GM21737 (cell line): ENCODE data around the gene CYB5RL.
"Not testable (repeated sequence)": the region's sequence is repeated elsewhere in the genome, so short reads cannot be mapped to it uniquely, and the experiment has no call there.

Experiments used
- ATAC-seq: cut with Tn5 transposase; IDR thresholded peaks from one replicate; pipeline ENCODE4 v1.9.1; 2021; ENCODE audit warnings: mild to moderate bottlenecking, moderate library complexity; ENCODE audit not compliant: unreplicated experiment

The CYB5RL gene

GRCh38 chr1:54191525-54191924 is 8.3 kb downstream of the CYB5RL start:
- ATAC-seq = no peak

- ATAC-seq = no peak
Measured at GRCh38 chr1:54190526-54190925, 9.3 kb downstream of the CYB5RL start.

- ATAC-seq = no peak
Measured at GRCh38 chr1:54188291-54188690, 11.5 kb downstream of the CYB5RL start.

- ATAC-seq = no peak
Measured at GRCh38 chr1:54186056-54186455, 13.8 kb downstream of the CYB5RL start.

GRCh38 chr1:54180701-54181360 is 19.0 kb downstream of the CYB5RL start:
- ATAC-seq = no peak

- no peak for ATAC-seq
Measured at GRCh38 chr1:54178296-54179070, 21.3 kb downstream of the CYB5RL start.

GRCh38 chr1:54177726-54178125 is 22.1 kb downstream of the CYB5RL start:
- no peak for ATAC-seq

- no peak for ATAC-seq
Measured at GRCh38 chr1:54176621-54177327, 23.1 kb downstream of the CYB5RL start.

- no peak for ATAC-seq
Measured at GRCh38 chr1:54174106-54174505, 25.7 kb downstream of the CYB5RL start.

GRCh38 chr1:54173681-54174080 is 26.1 kb downstream of the CYB5RL start:
- ATAC-seq = no peak

GRCh38 chr1:54172614-54173599 is 26.9 kb downstream of the CYB5RL start:
- no peak for ATAC-seq

- no peak for ATAC-seq
Measured at GRCh38 chr1:54171606-54172005, 28.2 kb downstream of the CYB5RL start.

- ATAC-seq = no peak
Measured at GRCh38 chr1:54171016-54171415, 28.8 kb downstream of the CYB5RL start.

GRCh38 chr1:54169068-54169467 is 30.8 kb downstream of the CYB5RL start:
- no peak for ATAC-seq

- ATAC-seq = no peak
Measured at GRCh38 chr1:54168206-54168965, 31.4 kb downstream of the CYB5RL start.

- no peak for ATAC-seq
Measured at GRCh38 chr1:54167422-54168139, 32.2 kb downstream of the CYB5RL start.

GRCh38 chr1:54166357-54166756 is 33.5 kb downstream of the CYB5RL start:
- not testable (repeated sequence) for ATAC-seq

- ATAC-seq = no peak
Measured at GRCh38 chr1:54165146-54165545, 34.7 kb downstream of the CYB5RL start.

GRCh38 chr1:54163573-54163972 is 36.3 kb downstream of the CYB5RL start:
- no peak for ATAC-seq
